ENCODE data around the gene KRT25. TPM values are rescaled to one million over a fixed set of nuclear protein-coding genes. Genes with fewer than 3 reads are reported as not detected.

The KRT25 gene, protein sequence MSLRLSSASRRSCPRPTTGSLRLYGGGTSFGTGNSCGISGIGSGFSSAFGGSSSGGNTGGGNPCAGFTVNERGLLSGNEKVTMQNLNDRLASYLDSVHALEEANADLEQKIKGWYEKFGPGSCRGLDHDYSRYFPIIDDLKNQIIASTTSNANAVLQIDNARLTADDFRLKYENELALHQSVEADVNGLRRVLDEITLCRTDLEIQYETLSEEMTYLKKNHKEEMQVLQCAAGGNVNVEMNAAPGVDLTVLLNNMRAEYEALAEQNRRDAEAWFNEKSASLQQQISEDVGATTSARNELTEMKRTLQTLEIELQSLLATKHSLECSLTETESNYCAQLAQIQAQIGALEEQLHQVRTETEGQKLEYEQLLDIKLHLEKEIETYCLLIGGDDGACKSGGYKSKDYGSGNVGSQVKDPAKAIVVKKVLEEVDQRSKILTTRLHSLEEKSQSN
- not detected for total RNA-seq

DNA sequence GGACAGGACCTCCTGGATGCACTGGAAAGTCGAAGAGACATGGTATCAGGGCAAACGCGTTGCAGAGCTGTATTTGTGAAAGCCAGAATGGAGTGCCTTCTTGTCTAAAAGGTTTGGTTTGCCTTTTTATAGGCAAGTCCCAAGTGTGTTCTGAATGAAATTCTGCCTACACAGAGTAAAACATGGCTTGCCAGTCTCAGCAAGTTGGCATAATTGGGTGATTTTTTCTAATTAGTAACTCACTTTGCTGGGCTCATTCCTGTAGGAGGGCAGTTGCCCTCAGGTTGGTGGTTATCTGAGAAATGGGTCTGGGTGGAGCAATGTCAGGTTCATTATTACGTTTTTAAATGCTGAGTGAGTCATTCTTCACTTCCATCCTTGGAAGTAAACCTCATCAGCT lies at the start of gene KRT25:
KRT25 (minus strand) TSS at position 101 of the 400 bp plus-strand sequence; CDS start at position 41, 60 bp downstream.
- DNase-seq (ENCODE audit: low spot score), result no peak

DNA sequence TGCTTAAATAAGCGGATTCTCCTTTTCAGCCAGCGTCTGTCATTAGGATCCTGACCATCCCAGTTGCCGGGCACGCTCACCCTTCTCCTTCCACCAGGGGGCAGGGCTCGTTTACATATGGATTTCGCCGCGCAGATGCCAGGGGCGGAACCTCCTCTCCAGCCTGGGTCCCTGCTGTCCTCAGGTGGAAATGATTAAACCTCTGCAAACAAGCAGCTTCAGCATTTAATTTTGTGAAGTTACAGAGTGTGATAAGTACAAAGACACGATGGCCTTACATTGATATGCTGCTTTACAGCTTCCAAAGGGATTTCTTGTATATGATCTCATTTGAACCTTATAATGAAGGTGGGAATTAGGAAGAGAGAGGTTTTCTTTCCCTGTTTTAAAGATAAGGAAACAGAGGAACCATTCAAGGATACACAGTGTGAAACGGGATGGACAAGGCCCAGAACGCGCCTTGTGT lies 48.5 kb upstream of the KRT25 start:
- DNase-seq (ENCODE audit: low spot score), result peak; percentile 87

DNA sequence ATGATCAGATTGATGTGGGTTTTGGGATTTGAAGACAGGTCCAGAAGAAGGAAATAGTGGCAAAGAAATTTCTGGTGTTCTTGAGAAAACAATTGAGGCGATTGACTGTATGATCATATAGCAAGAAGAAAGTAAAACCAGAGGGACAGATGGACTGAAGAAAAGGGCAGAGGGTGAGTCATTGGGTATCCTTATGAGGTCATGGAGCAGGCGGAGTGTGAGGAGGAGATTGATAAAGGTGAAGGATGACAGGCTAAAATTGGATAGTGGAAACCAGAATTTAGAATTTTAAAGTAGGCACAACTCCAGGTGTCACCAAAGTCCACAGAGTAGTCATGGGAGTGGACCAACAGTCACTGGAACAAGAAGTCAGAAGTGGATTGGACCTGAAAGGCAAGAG lies 46.0 kb upstream of the KRT25 start:
- DNase-seq (ENCODE audit: low spot score), result no peak

DNA sequence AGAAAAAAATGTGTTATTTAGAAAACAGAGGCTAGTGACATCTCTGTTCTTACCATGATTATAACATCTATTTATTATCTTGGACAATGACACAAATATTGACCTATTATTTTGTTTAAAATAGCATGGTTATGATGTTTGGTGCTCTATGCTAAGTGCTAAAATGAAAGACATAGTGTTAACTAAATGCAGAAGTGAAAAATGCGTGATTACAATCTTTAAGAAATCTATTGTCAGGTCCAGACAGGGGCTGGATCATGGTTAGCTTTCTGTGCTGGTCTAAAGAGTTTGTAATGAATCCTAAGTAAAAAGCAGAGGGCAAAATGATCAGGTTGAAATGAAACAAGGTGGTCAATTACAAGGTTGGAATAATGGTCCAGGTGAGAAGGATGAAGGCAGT lies 45.2 kb upstream of the KRT25 start:
- no peak for DNase-seq (ENCODE audit: low spot score)

DNA sequence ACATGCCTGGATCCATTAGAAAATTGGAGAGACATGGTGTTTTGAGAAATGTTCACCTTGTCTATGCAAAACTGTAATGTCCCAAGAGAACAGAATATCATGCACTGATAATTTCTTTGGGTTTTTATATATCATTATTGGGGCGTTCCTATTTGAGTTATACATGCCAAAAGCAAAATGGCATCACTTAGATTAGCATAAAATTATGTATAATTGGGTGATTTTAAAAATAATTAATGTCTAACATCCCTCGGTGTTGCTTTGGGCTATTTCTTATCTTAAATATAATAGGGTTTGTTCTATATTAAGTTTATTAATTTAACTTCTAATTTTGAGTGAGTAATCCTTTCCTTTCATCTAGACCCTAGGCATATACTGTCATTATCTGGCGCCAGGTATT lies 44.7 kb upstream of the KRT25 start, which contains the start of gene KRT28:
KRT28 (minus strand) TSS at position 101 of the 400 bp plus-strand sequence; CDS start at position 35, 66 bp downstream.
- DNase-seq (ENCODE audit: low spot score), result no peak

DNA sequence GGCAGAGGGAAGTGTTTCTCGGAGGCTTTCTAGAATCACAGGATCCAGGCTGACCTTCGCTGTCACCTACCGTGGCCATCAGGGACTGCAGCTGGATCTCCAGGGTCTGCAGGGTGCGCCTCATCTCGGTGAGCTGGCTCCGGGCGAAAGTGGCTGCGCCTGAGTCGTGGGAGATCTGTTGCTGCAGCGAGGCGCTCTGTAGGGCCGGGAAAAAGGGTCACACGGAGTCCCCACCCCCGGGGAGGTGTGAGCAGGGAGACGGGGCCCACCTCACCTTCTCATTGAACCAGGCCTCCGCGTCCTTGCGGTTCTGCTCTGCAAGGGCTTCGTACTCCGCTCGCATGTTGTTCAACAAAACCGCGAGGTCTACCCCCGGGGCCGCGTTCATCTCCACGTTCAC lies 41.7 kb upstream of the KRT25 start:
- DNase-seq (ENCODE audit: low spot score), result no peak

DNA sequence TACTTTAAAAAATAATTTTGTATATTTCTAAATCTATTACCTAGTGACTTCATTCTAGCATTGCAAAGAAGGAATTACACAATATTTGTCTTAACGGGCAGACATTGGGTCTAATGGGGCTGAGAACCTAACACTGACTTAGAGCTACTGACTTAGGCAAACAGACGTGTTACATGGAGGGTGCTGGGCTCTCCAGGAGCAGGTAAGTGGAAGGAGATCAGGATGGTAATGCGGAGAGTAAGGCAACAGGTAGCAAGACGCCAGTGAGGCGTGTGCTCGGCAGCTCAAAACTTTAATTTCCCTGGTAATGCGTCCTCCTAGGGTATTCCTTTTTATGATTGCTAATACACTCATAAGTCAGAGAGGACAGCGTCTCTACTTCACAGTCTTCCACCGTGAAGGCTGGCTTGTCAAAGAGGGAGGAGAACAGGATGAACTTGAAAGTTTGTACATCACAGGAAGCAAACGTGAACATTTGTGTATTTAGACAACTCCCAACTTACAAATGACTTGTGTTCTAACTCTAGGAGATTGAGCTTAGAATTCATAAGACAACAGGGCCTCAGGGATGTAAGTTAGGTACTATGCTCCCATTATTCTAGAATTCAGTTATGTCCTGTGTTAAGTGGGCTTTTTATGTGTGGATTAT lies 40.0 kb upstream of the KRT25 start:
- DNase-seq (ENCODE audit: low spot score), result no peak

DNA sequence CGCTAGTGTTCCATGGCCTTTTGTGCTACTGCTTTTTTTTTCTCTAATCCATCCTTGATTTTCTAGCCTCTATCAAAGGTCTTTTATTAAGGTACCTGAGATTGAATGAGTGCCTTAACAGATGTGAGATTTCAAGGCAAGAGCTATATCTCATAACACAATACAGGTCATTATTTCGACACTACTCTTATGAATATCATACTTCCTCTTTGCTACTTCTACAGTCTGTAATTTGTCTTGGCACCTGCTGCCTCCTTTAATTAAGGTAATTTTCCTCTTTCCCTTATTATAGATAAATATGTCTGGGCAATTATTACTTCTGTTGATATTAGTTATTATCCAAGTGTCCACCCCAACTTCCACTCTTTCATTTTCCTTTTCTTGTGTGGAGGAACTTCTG lies 39.3 kb upstream of the KRT25 start:
- no peak for DNase-seq (ENCODE audit: low spot score)

DNA sequence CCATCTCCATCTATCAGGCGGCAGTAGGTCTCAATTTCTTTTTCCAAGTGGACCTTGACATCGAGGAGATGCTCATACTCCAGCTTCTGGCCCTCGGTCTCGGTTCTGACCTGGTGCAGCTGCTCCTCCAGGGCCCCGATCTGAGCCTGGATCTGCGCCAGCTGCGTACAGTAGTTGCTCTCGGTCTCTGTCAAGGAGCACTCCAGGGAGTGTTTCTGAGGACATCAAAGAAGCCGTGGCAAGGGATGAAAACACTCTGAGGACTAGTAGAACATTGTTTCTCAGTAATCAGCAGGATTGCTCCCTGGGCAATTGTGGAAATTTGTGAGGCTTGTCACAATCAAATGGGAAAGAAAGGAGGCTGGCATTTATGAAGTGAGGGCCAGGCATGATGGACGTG lies 38.7 kb upstream of the KRT25 start:
- no peak for DNase-seq (ENCODE audit: low spot score)

DNA sequence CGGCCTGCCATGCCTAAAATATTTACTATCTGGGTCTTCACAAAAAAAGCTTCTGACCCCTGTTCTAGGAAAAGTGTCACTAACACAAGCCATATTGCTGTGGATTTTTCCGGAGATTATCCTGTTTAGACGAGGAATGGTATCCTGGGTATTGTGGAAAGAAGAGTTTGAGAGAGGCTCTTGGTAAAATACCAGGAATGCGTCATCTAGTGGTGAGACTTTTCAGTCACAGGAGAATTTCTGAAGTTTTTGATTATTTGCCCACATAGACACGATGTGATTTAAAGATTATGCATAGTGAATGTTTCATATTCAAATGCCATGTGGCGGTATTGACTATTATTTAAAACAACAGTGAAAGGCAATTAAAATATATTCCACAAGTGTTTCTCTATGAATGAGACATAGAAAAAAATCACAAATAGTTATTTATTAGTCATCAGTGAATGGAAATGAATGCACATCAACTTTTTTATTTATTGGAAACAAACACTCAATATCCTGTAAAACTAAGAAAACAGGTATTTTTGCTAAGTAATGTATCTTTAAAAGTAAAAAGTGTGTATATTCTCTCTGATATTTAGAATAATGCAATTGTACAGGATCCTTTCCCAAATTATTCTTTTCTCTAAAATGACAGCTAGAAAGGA lies 36.8 kb upstream of the KRT25 start:
- DNase-seq (ENCODE audit: low spot score), result no peak

DNA sequence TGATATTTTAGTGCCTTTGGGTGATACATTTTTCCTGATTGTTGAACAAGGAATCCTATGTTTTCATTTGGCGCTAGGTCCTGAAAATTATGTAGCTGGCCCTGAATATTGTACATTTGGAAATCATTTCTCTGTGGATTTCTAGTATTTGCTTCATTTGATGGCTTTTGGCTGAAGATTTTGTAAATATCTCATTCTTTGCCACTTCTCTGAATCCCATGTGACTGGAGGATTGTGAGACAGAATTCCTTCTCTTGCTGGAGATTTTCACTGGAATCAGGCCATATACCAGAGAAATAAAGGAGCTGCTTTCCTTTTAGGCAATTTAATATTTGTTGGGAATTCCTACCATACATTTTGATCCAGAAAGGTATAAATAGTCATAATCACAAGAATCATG lies 36.0 kb upstream of the KRT25 start:
- no peak for DNase-seq (ENCODE audit: low spot score)

DNA sequence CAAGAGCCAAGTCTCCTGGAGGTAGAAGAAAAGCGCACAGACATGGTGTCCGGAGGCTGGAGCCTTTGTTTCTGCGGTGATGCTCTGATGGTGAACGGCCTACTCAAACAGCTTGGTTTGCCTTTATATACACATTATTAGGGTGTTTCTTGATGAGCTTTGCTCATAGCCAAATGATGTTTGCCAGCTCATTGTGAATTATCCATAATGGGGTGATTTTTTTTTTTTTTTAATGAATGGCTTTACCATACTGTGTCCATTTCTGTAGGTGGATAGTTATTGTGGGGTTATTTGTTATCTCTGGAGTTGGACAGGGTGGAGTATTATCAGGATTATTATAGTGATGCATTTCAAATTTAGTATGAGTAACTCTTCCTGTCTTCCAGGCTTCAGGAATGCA lies 27.3 kb upstream of the KRT25 start, which contains the start of gene KRT27:
KRT27 (minus strand) TSS at position 101 of the 400 bp plus-strand sequence; CDS start at position 44, 57 bp downstream.
- no peak for DNase-seq (ENCODE audit: low spot score)

DNA sequence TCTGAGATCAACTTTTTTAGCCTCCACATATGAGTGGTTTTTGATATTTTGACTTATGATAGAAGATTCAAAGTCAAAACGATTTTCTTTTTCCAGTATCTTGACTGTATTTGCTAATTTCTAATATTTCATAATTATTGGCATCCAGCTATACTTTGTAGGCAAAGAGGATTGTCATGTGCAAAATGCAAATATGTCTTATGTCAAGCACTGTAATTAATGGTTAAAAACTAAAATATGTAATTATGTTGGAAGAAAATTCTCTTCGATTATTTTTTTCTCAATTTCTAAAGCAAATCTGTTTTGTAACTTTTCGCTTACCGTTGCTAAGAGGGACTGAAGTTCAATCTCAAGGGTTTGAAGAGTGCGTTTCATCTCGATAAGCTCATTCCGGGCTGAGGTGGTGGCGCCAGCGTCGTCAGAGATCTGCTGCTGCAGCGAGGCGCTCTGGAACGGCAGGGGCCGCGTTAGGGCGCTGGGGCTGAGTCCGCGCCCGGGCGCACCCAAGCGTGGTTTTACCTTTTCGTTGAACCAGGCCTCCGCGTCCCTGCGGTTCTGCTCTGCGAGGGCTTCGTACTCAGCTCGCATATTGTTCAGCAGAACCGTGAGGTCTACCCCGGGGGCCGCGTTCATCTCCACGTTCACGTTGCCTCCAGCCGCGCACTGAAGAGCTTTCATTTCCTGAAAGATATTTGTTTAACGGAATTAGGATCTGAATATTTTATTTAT lies 24.2 kb upstream of the KRT25 start:
- no peak for DNase-seq (ENCODE audit: low spot score)

DNA sequence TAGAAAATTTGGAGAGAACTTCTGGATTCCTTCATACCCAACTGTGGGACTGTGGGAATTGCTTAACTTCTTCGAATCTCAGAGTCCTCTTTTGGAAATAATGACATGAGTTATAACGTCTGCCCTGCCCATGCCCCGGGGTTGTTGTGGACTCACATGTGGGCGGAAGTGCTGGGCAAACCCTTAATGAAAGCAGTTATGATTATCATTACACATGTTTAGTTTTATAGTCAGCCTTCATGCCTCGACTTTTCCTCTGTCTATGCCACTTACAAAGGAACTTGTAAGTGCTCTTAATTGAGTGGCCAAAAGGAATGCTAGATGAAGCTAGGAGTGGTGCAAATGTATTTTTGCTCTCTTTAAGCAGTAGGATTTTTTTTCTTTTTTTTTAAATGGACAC lies 23.3 kb upstream of the KRT25 start:
- DNase-seq (ENCODE audit: low spot score), result no peak

DNA sequence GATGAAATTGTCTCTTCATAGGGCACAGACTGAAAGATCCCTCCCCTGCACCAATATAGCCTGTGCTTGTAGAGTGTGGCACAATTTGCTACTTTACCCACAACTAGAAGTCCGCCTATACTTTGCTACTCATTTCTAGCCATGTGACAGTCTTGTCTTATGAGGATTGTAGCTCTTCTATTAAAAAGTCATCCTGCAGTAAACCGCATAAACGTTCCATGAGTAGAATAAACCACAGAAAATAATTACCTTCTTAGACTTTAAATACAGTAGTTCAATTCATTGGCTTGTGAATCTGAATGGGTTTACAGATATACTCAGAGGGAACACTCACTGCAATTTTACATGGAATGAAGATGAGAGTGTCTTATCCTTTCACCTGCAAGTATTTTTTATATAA lies 22.8 kb upstream of the KRT25 start:
- no peak for DNase-seq (ENCODE audit: low spot score)

DNA sequence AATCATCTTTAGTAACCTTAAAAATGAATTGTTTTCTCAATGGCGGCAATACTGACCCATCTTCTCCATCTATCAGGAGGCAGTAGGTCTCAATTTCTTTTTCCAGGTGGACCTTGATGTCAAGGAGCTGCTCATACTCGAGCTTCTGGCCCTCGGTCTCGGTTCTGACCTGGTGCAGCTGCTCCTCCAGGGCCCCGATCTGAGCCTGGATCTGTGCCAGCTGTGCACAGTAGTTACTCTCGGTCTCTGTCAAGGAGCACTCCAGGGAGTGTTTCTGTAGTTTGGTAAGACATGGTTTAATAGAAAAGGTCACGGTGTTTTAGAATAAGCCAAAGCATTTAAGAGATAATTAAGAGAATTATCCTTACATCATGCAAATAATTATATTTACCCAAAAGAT lies 22.3 kb upstream of the KRT25 start:
- DNase-seq (ENCODE audit: low spot score), result no peak

DNA sequence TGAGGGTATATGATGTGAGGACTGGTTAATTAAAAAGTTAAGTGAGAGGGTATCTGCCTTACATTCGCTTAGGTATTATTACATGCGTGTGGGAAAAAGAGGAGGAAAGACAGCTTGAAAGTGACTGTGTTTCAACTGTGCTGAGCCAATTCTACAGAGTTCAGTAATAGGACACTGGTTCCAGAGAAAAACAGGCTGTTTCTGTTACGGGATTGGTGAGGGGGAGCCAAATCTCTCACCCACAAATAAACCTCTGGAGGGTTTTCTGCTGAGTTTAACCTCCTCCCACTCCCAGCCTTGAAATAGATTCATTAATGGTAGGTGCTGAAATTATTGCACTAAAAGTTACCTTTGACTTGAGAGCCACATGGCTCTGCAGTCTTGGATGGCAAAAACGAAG lies 20.8 kb upstream of the KRT25 start:
- no peak for DNase-seq (ENCODE audit: low spot score)

DNA sequence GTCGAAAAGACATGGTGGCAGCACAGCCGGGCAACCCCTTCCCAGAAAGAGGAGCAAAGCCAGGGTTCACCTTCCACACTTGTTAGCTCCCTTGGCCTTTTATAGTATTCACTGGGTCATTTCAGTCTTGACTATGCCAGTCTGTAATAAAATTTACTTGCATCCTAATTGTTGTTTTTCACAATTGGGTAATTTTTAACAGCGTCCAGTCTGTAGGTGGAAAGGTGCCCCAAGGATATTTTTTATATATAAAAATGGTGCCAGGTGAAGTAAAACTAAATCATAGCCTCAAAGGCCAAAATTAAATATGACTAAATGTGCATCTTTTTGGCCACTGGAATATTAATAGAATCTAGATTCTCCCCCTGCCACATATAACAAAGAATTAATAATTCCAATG lies 17.0 kb upstream of the KRT25 start, which contains the start of gene KRT26:
KRT26 (minus strand) TSS at position 101 of the 400 bp plus-strand sequence; CDS start at position 13, 88 bp downstream.
- DNase-seq (ENCODE audit: low spot score), result no peak

DNA sequence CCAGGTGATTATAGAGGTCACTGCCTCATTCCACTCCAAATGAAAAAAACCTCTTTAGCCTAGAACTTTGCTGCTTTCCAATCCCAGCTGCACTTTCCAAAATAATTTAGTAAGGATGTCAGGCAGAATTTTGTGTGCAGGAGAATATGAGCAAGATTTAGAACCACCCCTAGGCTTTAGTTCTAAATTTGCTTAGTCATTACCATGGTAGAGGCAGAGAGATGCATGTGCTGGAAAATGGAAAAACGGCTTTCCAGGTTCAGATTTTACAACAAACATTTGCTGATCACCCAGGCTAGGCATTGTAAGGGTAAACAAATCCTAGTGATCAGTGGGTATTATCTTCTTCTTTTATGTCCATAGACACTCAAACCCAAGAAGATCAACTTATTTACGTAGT lies 10.5 kb upstream of the KRT25 start:
- DNase-seq (ENCODE audit: low spot score), result no peak

DNA sequence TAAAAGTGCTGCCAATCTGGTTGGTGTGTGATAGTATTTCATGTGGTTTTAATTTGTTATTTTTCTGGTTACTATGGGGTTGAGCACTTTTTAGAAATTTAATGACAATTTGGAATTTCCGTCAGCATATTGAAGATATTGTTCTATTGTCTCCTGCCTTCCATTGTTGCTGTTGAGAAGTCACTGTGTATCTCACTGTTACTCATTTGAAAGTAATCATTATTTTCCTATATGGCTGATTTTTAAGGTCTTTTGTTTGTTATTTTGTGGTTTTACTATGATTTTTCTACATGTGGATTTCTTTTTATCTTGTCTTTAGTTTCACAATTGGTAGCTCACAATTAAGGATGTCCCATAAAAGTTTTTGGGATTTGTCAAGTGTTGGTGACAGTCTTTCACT lies 8.6 kb upstream of the KRT25 start:
- no peak for DNase-seq (ENCODE audit: low spot score)

All from ureter (tissue), 1 donor.